Upper lobe of right lung (tissue), 1 donor: ENCODE measurements around the gene MYH8. TPM values are rescaled to one million over a fixed set of nuclear protein-coding genes. Genes with fewer than 3 reads are reported as not detected.

Experiments
- ATAC-seq: fragments of 200-7000 bp; cut with Tn5 transposase; one replicate; pipeline ENCODE4 v1.9.1; 2020; ENCODE audit warnings: mild to moderate bottlenecking, moderate library complexity
- DNase-seq: peaks from one replicate; pipeline ENCODE4 v3.0.0-alpha.2; 2020
- H3K27ac ChIP-seq: fragments of 200-600 bp; one replicate; pipeline ENCODE4 v1.8.0; 2022
- H3K27me3 ChIP-seq: fragments of 200-600 bp; one replicate; pipeline ENCODE4 v1.8.0; 2022; ENCODE audit warnings: mild to moderate bottlenecking
- H3K36me3 ChIP-seq: fragments of 200-600 bp; one replicate; pipeline ENCODE4 v1.8.0; 2022
- H3K4me1 ChIP-seq: fragments of 200-600 bp; one replicate; pipeline ENCODE4 v1.8.0; 2022
- H3K4me3 ChIP-seq: fragments of 200-600 bp; one replicate; pipeline ENCODE4 v1.8.0; 2022; ENCODE audit warnings: mild to moderate bottlenecking
- H3K9me3 ChIP-seq: fragments of 200-600 bp; one replicate; pipeline ENCODE4 v1.8.0; 2022
- CTCF ChIP-seq: fragments of 200-600 bp; IDR thresholded peaks from one replicate; pipeline ENCODE4 v1.8.0; 2022; ENCODE audit warnings: antibody characterized with exemption
- intact Hi-C: fragments of 100-400 bp; cut with DNase I; formaldehyde crosslinking; loops from one replicate; pipeline ENCODE4 v1.11.0; 2022
- total RNA-seq: library from RNA; stranded (reverse); fragmentation: NEBNext Ultra II Directional; extraction: Animal tissue kit (Norgen Biotek cat#: 25700); gene quantifications from one replicate; pipeline ENCODE4 v1.2.1, GENCODE V29; 2021
- donor health status: DM: no; HTN: yes; CAD: no; lungs with severe emphysema.

MYH8 gene
- total RNA-seq, 1 donor from 2014 or later = not detected

DNA sequence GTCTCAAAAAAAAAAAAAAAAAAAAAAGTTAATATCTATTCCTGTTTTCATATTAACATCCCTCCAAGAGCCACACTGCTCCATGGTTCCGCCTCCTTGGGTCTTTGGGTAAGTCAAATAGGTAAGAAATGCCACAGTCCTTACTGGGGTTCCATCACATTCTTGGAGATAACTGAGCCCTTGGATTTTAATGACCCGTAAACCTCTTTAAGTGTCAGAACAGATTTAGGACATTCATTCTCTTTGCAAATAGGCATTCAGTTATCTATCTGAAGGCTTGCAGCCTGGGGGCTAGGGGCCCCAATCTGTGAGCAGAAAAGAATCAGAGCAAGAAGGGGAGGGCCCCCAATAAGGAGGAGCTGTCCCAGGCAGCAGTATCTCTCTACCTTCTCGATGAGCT is 76.9 kb downstream of the MYH8 start:
- no peak for TF ChIP-seq CTCF
- H3K9me3 ChIP-seq = no peaks in the 10 kb centered on the region
- H3K36me3 ChIP-seq = no peaks in the 10 kb centered on the region
- no peak for ATAC-seq
- intact Hi-C loops = no loop called here
- no peaks in the 10 kb centered on the region for H3K4me1 ChIP-seq
- no peak overlapping the region for H3K27ac ChIP-seq
- H3K4me3 ChIP-seq = no peak overlapping the region
- DNase-seq = no peak
- no peaks in the 10 kb centered on the region for H3K27me3 ChIP-seq

Other genes with a start within 250 kb of the MYH8 start
- 50.6 TPM for gene GAS7, start 223.3 kb downstream of the MYH8 start, total RNA-seq
- not detected for gene MYH13, start 48.9 kb downstream of the MYH8 start, total RNA-seq
- gene MYH4, start 47.6 kb upstream of the MYH8 start, total RNA-seq = not detected
- gene MYH1, start 96.6 kb upstream of the MYH8 start, total RNA-seq = 0.81 TPM
- gene MYH2, start 127.7 kb upstream of the MYH8 start, total RNA-seq = 1.0 TPM
- gene MYH3, start 235.4 kb upstream of the MYH8 start, total RNA-seq = 2.8 TPM